GM19395 (cell line): ENCODE results near the gene FRG2.
"Not testable (repeated sequence)": the region's sequence is repeated elsewhere in the genome, so short reads cannot be mapped to it uniquely, and the experiment has no call there.

Source experiments
- ATAC-seq: cut with Tn5 transposase; IDR thresholded peaks from one replicate; pipeline ENCODE4 v1.9.1; 2021; ENCODE audit warnings: mild to moderate bottlenecking, moderate library complexity; ENCODE audit not compliant: unreplicated experiment

The FRG2 gene

DNA sequence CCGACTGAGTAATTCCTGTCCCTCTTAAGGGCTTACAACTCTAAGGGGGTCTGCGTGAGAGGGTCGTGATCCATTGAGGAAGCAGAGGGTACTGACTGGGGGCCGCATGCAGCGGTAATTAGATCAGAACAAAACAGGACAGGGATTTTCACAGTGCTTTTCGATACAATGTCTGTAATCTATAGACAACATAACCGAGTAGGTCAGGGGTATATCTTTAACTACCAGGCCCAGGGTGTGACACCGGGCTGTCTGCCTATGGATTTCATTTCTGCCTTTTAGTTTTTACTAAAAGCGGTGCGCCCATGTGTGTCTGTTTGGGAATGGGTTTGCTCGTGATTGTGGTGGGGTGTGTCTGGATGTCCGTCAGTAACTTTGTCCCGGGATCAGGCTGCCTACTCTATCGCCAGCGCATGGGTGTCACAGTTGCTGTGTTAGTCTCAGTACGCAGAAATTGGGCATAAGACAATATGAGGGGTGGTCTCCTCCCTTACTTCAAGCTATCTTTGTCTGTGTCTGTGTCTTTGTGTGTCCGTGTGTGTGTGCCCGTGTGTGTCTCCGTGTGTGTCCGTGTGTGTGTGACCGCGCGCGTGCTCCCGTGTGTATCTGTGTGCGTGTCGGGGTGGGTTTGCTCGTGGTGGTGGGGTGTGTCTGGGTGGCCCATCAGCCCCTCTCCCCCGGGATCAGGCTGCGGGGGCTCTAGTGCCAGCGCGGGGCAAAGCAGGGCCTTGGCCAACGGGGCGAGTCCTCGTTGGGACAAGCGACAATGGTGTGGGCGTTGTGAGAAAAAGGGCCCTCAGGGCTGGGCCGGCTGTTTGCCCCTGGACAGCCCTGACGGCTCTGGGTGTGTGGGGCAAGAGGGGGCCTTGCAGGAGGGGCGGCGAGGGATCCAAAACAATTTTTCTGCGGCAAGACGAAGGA lies 10.4 kb downstream of the FRG2 start:
- no peak for ATAC-seq

DNA sequence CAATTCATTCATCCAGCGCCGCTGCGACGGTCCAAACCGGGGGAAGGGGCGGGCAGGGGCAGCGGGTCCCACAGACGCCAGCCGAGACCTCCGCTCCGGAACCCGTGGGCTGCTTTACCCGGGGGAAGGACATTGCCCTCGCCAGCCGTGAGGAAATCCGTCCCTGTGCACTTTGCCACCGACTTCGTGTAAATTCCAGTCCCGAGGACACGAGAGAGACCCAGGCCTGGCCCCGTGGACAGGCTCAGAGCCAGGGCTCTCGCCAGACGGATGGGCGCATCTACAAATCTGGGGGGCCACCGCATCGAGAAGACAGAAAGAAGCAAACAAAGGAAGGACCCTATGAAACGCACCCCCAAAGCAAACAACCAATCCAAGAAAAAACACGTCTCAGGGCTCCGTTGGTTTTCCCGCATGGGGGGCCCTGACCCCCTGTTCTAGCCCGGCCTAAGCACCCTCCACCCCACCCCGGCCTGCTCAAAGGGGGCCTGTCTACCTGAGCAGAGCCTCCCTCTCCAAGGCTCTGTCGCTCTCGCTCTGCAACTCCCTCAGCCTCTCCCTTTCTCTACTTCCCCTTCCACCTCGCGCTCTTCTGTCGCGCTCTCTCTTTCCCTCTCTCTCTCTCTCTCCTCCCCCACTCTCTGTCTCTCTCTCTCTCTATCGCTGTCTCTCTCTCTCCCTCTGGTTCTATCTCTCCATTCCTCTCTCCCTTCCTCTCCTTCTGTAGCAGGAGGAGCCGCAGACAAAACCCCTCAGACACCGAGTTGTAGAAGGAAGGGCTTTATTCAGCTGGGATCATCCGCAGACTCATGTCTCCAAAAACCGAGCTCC lies 11.3 kb downstream of the FRG2 start:
- ATAC-seq, result no peak

DNA sequence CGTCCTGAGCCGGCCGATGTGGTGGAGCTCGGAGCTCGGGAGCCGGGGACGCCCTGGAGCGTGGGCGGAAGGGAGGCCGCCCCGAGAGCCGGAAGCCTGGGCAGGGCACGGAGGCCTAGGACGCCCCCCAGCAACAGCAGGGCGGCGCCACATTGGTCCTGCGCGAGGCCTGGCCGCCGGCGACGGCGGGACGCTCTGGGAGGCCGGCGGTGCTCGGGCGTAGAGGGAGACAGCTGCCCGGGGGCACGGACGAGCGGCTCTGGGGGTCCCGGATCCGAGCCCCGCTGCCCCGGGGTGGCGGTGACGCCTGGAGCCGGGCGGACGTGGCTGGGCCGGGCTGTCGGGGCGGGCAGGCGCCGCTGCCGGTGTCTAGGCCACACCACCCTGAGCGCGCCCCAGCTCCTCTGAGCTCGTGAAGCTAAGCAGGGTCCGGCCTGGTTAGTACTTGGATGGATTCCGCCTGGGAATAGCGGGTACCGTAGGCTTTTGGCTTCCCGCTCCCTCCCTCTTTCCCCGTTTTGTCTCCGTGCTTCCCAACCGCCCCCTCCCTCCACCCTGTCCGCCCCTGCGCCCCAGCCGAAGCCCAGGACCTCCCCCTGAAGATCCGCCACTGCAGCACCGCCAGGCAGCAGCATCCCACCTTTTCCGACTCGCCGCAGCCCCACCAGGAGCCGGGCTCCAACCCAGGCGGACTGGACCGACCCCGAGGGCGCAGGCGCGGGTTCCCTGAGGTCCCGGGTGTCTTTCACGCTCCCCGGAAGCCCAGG lies 12.1 kb downstream of the FRG2 start:
- peak; percentile 62 for ATAC-seq

- ATAC-seq, result not testable (repeated sequence)
These were observed 37.1 kb downstream of the FRG2 start for GRCh38 chr4:189989941-189990340.

DNA sequence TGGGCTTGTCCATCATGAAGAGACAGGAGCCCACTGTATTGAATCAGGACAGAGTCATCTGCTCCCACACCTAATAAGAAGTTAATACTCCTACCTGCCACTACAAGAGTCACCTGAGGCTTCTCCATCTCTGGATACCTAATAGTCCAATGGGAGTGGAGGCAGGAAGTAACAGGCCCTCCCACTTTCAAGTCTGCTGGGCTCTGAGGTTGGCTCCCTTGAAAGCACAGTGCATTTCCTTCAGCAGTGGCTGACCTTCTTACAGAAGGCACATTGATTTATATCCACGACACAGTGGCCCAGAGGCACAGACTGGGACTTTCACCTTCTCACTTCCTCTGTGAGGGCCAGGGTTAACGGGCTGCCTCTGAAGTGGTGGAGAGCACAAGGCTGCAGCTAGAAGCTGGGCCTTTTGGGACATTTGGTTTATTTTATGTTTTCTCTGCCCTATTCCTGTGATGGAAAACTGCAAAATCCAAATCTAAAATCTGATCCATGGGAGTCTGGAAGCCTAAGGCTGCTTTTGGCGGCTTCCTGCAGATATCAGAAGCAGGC lies 38.1 kb downstream of the FRG2 start:
- ATAC-seq, result no peak

DNA sequence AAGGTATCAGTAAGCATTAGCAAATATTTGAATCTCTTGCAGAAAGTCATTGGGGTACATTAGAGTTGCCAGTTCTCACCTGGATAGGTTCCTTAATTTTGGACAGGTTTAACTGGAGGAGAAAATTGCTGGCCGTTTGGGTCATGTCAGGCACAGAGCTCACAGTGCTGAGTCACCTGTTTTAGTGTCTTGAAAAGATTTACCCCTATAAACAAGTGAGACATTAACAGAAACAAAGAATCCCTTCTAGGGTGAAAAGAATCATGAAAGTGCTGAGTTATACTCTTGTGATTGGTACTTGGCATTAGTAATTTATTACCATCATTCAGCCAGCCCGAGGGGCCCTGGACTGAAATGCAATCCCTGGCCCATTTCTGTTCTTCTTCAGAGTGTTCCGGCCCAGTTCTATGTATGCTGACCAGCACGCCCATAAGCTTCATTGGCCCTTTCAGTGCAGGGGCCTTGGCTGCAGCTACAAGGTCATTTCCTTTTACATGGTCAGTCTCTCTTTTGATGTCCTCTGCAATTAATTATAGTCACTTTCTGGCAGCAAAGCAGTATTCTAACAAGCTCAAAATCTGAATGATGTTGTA lies 41.3 kb downstream of the FRG2 start:
- not testable (repeated sequence) for ATAC-seq

- not testable (repeated sequence) for ATAC-seq
These were observed 42.4 kb downstream of the FRG2 start for GRCh38 chr4:189984661-189985060.

GRCh38 chr4:189983916-189984526 lies 43.0 kb downstream of the FRG2 start:
- ATAC-seq, result not testable (repeated sequence)

DNA sequence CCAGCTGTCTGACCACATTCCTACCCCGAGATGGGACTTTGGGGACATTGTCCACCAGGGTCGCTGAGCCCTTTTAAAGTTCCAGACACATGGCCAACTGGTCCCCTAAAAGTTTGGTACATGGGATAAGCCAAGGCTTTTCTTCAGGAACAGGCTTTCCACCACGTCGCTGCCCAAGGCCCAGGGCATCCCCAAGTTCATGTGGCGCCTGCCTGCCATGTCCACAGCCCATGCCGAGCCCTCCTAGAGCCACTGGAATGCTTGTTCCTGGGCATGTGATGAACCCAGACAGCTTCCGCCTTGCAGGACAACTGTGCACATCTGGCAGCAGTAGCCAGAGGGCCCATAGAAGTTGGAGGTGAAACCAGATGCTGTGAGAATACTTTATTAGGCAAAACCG lies 45.1 kb downstream of the FRG2 start:
- ATAC-seq, result no peak

DNA sequence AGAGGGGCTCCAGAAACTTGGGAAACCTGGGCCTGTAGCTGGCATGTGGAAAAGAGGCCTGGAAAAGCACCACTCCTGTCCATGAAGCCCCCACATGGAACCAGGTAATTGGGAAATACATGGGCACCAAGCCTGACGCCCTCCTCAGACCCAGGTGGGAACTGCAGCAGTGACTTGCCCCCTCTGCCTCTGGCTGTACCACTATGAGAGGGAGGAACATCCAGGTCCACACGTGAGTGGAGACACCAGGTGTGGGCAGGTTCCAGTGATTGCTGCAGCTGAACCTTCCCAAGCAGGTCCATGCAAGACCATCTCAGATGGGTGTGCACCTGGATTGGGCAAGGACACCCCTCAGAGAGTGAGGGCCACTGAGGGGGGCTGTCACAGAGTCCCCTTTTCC lies 46.8 kb downstream of the FRG2 start:
- ATAC-seq, result not testable (repeated sequence)

- ATAC-seq, result no peak
These were observed 47.6 kb downstream of the FRG2 start for GRCh38 chr4:189979196-189980047.
